ENCODE measurements around the gene SPEN.

GRCh38 chr1:15886611-15887167 lies 39.2 kb downstream of the SPEN start:
- TF ChIP-seq, protein P1, sequence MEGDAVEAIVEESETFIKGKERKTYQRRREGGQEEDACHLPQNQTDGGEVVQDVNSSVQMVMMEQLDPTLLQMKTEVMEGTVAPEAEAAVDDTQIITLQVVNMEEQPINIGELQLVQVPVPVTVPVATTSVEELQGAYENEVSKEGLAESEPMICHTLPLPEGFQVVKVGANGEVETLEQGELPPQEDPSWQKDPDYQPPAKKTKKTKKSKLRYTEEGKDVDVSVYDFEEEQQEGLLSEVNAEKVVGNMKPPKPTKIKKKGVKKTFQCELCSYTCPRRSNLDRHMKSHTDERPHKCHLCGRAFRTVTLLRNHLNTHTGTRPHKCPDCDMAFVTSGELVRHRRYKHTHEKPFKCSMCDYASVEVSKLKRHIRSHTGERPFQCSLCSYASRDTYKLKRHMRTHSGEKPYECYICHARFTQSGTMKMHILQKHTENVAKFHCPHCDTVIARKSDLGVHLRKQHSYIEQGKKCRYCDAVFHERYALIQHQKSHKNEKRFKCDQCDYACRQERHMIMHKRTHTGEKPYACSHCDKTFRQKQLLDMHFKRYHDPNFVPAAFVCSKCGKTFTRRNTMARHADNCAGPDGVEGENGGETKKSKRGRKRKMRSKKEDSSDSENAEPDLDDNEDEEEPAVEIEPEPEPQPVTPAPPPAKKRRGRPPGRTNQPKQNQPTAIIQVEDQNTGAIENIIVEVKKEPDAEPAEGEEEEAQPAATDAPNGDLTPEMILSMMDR (IDR thresholded peaks at IDR 0.05; ENCODE audit: low read depth, low read length, poor library complexity, severe bottlenecking): no peak
- no peak for TF ChIP-seq EZH2phosphoT487 (IDR thresholded peaks at IDR 0.05; ENCODE audit: borderline replicate concordance, low read length)

All from DOHH2 (cell line).